Suppressor macrophage treated with lipopolysaccharide for 1 hour (primary cell): ENCODE data around the gene SP2.

Experiments
- DNase-seq, 3 donors: peaks; one replicate each; pipeline ENCODE4 v3.0.0-alpha.2; 2020 to 2022

SP2 gene

DNA sequence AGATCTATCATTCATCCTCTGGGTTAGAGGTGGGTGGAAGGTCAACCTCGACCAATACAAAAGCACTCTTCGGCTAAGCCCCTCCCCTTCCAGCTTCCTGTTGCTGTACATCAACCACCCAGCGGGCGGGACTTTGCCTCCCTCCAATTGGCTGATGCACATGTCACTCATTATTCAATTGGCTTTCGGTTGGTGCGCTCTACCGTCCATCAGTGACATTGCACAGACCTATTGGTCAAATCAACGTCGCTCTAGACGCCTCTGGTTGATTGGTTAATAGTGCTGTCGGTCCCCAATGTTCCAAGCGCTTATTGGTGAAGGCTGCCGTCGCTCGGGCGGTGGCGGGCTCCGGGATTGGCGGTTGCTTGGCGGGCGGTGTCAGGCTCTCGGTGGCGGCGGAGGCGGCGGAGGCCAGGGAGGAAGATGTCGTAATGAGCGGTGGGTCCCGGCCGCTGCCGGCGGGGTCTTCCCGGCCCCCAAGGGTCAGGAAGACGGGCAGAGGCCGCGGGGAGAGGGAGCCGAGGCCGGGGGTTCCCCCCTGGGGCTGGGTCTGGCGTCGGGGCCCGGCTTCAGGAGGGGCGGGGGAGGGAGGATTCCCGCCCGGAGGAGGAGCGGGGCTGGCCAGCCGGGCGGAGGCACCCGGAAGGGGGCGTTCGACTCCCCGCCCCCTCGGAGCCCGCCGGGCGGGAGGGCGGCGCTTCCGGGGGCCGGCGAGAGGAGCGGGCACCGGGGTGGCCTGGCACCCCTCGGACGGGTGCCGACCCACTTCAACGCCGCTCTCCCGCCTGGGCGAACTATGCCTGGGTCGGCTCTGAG, at the start of gene SP2:
Gene SP2, plus strand, starts transcription at position 381 of the 816 bp plus-strand sequence. Its CDS starts 51 bp downstream, at position 432.
- peak; percentile 99 to 100 (median 99) for DNase-seq

DNA sequence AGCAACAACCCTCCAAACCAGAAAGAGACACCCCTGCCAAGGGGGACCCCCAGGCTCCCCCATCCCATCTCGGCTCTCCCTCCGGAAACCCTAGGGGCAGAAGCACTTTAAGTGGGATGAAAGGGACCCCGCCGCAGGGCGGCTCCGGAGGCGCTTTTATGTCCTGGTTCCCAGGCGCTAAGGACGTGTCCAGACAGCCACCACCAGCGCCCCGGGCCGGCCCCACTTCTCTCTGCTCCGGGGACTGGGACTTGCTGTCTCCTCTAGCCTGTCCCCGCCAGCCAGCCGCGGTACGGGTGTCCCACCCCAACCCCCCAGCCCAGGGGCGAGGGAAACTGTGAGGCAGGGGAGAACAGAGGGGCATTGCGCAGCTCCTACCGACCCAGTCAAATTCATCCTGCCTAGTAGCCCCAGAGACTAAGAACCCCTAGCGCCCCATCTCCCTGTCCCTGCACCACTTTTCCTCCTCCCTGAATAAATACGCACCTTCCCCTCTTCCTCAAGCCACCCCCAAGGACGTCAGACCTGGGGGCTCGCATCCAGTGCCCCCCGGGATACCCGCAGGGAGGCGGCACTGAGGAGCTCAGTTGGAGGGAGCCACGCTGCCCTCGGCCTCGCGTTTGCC, 49.2 kb upstream of the SP2 start:
- no peak for DNase-seq

DNA sequence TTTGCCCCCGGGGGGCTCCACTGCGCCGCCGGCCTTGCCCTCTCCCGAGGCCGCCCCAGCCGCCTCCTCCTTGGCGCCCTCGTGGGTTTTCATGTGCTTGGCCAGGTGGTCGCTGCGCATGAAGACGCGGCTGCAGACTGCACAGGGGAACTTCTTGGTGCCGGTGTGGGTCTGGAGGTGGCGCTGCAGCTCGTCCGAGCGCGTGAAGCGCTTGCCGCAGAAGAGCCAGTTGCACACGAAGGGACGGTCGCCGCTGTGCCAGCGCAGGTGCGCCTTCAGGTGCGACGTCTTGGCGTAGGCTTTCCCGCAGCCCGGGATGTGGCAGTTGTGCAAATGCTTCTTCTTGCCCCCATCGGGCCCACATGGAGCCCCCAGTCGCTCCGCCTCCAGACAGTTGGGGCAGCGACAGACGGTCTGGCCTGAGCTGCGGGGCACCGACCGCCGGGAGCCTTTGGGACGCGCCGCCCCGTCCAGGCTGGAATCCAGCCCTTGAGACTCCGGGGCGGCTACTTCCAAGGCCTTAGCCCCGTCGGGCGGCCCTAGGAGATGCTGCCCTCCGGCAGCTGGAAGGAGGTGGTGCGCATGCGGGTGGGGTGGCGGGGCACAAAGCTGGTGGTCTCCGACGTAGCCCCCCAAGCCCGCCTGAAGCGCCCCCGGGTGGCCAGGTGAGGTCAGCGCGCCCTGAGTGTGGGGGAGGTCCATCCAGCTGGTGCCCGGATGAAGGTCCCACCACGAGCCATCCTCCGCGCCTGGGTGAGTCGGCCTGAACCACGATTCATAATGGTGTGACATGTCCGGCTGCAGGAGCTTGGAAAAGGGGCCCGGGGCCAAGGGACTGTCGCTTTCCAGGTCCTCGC, 48.5 kb upstream of the SP2 start:
- peak in 1 of 3 donors; percentile 54 for DNase-seq

DNA sequence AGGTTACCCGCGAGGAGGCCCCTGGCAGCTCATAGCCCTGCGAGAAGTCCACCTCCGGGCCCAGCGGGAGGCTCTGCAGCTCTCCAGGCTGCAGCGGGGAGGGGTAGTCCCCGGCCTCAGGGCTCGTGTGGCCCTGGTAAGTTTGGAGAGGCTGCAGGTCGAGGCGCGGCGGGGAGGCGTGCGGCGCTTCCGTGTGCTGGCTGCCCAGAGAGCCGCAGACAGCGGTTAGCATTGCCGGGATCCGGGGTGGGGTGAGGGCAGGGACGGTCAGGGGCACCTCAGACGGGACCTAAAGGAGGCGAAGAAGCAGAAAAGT, 47.9 kb upstream of the SP2 start:
- DNase-seq, result no peak

DNA sequence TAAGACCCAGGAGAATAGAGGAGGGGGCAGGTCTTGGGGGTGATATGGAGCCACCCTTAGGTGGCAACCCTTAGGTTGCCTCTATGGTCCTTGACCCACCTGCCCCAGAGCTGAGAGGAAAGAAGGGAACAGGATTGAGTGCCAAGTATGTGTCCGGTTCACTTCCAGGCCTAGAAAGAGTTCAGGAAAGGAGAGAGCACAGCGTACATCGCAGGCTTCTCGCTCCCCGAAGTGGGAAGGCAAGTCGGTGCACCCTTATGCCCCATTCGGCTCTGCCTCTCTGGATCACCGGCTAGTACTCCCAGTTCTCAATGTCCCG, 45.7 kb upstream of the SP2 start:
- no peak for DNase-seq

DNA sequence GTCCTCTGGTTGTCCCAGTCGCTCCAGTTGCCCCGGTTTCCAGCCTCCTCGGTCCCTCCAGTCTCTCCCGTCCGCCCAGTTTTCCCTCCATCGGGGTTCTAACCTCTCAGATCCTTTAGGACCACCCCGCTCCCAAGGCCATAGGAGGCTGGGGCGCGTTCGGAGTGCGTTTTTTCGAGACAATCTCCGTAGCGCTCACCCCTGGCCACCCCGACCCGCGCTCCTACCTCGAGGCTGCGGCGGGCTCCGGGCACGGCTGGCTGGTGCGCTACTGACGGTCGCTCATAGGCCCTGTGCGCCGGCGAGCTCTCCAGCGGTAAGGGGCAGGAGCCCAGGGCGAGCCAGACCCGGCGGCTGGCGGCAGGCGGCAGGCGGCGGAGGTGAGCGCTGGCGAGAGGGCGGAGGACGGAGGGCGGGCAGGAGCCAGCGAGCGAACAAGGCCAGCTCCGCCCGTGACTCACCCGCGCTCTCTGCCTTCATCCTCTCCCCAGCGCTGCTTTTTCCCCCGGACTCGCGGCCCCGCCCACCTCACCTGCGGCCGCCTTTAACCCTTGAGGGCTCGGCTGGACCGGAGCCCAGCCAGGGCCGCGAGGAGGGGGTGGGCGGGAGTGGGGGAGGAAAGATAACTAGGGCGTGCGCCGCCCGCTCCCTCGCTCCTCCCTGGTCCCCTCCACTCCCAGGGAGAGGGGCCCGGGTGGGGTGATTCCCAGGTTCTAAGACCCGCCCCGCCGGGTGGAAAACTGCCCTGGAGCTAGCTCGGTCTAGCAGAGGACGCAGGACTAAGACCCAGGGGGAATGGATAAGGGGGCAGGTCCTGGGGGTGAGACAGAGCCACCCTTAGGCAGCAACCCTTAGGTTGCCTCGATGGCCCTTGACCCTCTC, 45.1 kb upstream of the SP2 start, which contains the start of gene SP6:
Gene SP6, minus strand, starts transcription at position 472 of the 882 bp plus-strand sequence. CDS start 2,734 bp downstream, outside the sequence.
- peak; percentile 43 to 71 (median 51) for DNase-seq

DNA sequence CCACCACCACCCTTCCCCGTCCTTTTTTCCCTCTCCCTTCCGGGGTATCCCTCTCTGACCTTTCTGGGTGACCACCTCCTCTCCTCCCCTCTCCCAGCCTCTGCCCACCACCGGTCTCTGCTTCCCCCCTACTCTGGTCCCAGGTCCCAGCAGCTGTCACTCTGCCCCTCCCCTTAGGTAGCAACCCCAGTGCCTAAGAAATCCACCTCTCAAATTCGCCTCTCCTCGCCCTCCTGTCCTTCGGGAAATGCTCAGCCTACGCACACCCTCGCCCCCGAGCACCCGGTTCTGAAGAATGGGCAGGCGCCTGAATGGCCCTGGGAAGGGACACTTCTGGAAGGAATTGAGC, 44.3 kb upstream of the SP2 start:
- no peak for DNase-seq

DNA sequence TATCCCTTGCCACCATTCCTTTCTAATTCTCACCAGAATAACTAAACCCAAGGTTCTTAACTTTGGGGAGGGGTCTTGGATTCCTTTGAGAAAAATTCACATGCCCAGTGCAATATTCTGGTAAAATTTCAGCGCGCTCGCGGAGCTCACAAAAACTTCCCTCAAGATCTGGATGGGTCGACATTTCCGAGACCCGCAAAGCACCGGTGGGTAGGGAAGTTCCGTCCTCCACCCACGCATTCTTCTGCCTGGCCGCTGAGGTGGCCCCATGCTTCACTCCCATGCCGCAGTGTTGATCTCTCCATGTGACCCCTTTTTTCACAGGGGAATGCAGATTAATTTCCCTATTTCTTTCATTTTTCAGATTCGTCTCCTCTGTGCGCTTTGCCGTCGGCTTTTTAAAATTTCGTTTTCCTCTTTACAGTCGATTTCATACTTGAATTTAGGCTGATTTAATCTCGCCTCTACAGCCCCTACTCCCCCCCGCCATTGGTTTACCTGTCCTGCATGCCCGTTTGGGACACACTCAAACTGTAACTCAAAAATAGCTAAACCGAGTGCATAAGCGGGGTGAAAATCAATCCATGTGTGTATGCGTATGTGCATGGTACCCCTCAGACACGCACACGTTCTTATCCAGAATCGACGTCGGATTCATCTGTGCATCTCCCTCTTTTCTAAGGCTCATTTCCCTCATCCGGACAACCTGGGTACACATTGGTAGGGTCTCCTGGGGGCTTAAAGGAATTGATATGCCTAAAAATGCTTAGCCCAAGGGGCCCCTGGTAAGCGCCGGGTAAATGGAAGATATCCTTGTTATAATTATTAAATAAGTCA, 43.7 kb upstream of the SP2 start:
- DNase-seq, result peak; percentile 70 to 80 (median 70)

DNA sequence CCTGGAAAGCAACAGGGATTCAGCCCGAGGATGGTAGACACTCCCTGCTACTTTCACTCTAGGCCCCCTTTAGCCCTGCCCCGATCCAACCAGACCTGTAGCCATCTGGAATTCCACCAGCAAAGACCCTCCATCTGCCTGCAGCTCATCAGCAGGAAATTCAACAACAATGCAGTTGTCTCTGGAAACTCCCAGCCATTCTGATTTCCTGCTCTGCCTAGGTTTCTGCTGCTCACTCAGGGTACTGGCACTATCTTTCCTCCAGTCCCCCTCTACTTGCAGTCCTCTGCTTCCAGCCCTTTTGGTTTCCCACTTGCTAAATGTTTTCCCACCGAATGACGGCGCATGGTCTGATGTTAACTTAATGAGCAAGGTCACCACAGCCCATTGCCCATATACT, 42.4 kb upstream of the SP2 start:
- no peak for DNase-seq

DNA sequence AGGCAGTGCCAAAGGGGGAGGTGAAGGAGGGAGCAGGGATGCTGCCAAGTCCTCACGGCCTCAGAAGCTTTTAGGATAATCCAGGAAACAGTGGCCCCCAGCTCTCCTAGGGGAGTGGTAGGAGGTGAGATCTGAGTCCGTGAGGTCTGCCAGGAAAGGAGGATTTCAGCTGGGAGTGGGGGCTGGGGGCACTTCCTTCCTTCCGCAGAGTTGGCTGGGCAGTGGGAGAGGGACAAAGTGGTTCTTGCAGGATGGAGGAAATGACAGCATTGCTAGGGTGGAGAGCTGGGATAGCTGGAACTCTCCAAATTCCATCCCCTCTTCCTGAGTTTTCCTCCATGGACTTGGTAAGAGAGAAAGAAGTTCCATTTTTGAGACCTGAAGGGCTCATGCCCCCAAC, 40.3 kb upstream of the SP2 start:
- no peak for DNase-seq

DNA sequence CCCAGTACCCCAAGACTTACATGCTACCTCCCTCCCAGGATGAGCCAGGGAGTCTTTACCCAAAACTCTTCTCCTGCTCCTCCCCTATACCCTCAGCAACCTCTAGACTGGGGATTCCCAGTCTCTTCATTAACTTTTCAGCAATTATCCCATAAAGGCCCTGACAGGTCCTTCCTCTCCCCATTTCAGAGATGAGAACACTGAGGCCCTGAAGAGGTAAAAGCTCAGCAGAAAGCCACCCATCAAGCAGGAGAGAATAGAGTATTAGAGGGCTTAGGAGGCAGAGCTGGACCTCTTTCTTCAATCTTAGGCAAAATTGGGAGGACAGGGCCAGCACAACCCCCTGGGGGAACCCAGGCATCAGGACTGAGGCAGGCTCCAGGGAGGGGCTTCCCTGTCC, 39.2 kb upstream of the SP2 start:
- DNase-seq, result no peak

DNA sequence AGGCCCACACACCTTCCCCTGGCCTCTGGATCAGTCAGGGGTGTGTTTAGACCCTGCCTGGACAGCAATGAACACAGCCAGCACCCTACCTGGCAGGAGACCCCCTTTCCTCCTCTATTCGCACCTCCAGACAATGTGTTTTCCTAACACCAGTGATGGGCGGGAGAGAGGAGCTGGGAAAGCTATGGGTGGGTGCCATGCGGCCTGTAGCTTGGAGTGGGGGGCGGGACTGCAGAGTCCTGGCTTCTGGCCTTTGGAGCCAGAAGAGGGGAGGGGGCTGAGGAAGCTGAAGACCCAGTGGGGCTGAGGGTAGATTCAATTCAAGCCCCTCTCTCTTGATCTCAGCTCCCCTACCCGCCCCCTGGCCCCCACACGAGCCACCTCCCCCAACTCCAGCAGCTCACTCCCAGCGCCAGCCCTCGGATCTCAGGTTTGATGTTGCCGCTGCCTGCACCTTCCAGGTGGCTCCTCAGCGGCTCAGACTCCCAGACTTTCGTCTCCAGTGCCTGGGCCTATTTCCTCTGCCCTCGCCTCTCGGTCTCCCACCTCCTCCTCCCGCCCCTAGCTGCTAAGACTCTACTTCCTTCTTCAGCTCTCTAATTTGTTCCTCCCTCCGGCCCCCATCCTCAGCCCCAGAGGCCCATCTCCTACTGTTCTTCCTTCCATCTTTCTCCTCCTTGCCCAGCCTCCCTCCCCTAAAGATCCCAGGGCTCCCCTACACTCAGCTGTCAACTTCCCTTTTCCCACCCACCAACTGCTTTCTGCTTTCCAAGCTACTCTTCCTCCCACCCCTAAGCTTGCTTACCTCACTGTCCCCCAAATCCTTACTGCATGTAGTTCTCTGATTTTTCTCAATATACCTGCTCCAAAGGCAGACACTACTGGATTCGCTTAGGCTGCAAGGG, 38.2 kb upstream of the SP2 start:
- peak; percentile 53 to 64 (median 54) for DNase-seq

DNA sequence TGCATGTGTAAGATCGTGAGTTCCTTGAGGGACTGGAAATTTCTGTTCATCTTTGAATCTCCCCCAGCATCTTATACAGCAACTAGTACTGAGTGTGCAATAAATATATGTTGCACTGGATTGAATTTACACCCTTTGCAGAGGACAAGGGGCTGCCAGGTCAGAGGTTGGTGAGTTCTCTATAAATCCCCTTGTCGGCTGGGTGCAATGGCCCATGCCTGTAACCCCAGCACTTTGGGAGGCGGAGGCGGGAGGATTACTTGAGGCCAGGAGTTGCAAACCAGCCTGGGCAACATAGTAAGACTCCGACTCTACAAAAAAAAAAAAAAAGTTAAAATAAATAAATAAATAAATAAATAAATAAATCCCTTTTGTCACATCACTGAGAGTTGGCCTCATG, 35.6 kb upstream of the SP2 start:
- no peak for DNase-seq

DNA sequence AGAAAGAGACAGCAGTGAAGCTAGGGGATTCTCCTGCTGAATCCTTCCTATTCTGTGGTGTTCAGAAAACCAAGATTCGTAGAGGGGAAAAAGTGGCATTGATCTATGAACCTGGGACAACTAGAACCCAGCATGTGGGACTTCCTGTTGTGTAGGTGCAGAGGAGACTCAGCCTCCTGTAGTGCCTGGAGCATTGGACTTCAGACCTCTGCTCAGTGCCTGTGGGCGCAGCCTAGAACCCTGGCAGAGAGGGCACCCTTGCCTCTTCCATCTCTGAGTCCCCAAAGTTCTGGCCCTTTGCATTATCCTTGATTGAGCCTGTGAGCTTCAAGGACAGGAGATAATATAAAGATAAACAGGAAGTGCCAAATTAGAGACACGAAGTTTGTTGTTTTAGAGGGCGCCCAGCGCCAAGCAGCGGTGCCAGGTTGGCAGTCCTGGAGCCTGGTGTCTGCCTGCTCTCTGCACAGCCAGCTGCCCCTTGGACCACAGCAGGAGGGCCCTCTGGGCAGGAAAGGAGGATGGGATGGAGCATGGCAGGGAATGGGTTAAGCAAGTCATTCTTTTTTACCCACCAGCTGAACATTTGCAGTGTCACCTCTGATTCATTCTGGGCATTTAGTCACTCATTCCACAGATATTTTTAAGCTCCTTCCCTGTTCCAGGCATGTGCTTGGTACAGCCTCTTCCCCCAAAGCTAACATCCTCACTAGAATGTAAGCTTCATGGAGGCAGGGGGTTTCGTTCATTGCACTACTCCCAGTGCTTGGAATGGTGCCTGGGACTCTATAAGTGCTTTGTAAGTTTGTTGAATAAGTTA, 33.2 kb upstream of the SP2 start:
- peak; percentile 40 to 62 (median 49) for DNase-seq

DNA sequence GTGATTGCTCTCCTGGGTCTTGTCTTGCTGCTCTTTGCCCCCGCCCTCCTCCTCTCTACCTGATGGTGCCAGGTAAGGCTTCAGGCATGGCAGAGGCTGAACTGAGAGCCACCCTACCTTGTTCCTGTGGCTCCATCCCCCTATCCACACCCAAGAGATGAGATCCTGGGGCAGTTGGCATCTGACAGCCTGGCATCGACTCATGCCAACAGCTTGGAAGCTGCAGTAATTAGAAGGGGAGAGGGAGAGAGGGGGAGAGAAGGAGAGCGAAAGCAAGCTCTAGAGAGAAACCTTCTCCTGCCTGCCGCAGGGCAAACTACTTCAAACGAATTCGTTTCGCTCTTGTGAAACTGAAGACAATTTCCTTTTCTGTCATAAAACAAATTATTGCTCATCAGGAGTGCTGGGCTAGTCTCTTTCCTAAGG, 31.2 kb upstream of the SP2 start:
- DNase-seq, result peak in 1 of 3 donors; percentile 39

DNA sequence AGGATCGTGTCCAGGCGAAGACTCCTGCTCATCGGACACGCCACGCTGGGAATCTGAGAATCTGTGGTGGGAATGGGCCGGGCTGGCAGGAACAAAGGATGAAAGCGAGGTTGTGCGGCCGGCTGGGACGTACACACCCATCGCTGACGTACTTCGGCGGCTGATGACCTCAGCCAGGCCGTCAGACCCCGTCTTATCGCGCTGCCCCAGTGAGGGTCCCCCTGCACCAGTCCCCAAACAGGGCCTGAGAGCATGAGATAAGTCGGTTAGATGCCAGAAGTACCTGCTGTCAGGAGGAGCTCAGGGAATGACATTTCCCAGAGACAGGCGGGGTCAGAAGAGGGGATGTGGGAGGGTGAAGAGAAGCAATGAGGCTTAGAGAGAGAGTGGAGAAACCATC, 29.1 kb upstream of the SP2 start:
- DNase-seq, result no peak

DNA sequence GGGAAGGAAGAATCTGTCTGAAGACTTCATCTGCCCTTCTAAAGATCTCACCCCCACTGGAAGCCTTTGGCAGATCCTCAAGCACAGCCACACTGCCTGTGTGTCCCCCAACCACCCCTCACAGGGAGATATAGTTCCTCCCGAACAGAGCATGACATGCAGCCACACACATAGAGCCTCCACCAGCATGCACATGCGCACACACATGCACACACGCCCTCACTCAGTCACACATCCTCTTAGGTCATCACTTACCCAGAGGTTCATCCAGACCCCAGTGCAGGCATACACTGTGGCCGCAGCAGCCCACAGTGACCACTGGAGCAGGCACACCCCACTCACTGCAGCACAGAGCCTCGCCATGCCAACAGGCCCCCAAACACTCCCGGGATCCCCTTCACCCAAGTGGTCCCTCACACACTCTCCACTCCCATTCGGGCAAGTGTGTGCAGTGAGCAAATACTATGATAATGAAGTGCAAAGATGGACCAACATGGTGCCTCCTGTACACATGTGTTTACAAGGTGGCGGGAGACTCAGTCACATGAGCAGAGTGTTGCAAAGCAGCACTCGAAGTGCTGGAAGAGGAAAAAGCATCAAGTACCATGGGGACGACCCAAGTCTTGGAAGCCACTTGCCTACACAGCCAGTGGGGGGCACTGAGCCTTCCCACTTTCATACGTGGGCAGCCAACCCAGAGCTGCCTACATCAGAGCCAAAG, 28.1 kb upstream of the SP2 start:
- no peak for DNase-seq

DNA sequence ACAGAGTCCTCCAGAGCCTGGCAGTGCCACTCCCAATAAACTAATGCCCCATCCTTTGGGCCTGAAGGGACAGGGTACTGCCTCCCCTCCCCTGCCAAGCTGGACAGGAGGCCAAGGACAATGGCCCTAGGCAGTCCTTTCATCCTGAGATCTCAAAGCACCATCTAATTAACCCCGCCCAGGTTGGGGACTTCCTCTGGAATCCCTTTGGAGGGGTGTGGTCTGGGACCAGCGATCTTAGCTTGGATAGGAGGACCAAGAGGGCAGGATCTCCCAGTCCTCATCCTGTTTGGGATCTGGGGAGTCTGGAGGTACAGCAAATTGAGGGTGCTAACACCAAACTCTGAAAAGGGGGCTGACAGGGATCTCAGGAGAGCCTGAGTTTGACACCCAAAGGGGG, 26.9 kb upstream of the SP2 start:
- no peak for DNase-seq

DNA sequence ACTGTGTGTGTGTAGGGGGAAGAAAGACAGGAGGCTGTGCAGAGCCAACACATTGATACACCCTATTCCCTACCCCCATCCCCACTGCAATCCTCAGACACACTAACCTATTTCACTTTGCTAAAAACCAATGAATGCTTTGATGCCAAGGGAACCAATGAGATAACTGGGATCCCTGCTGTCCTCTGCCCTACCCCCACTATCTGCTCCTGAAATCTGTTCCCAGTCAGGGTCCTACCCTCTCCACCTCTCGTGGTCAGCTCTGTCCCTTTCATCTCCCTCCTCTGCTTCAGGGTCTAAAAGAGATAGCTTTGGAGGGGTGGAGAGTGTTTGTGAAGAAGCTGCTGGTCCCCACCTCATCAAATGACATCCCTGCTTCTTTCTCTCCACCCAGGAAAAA, 26.0 kb upstream of the SP2 start:
- no peak for DNase-seq
